GM12874 (cell line): ENCODE measurements around the gene LEMD1.

Source experiments
- CTCF ChIP-seq: IDR thresholded peaks from 2 replicates; pipeline ENCODE4 v1.5.1; 2011; ENCODE audit warnings: low read depth, mild to moderate bottlenecking, control low read depth, low read length, moderate library complexity; ENCODE audit not compliant: insufficient read depth

LEMD1 gene

GRCh38 chr1:205450448-205450847 is 28.6 kb upstream of the LEMD1 start:
- TF ChIP-seq CTCF, result no peak

DNA sequence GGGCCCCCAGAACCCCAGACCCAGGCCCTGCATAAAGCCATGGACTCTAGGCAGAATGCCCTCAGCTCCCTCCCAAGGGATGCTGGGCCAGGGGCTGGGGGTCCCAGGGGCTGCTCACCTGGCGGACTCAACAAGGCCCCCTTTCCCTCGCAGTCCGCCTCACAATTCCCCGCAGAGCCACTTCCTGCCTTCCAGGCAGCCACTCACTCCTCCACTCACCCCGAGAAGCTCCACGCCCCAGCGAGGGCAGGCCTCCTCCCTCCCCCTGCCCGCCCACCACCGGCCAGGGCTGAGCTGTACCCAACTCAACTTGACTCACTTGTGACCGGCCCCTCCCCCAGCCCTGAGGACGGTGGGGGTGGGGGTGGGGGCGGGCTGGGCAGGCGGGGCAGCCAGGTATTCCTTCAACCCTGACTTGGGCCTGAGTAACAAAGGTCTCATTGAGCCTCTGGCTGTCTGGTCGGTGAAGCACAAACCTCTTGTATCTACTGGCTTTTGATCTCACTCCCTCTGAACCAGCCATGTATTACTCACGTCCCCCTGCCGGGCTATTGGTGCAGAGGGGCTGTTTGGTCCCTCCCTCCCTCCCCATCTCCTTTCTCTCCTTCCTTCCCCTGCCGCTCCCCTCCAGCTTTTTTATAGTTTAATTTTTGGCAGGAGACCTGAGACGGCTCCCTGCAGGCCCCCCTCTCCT is 28.0 kb upstream of the LEMD1 start:
- no peak for TF ChIP-seq CTCF

DNA sequence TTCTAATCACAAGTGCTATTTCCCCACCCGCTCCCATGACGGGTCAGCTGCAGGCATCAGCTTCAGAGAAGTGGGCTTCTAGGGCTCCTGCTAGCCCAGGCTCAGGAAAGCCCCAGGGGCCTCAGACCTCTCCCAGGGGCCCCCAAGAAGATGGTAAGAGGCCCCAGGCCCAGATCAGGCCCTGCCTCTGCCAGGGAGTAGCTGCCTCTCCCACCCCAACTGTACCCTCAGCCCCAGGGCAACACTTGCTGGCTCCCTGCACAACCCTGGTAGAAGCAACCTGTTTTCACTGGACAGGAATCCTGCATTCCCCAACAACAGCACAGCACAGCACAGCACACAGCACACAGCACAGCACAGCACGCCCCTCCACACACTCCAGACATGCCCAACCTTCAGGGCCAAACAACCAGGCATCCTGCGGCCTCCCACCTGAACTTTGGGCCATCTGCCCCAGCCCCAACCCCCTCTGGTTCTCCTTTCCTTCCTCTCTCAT is 27.4 kb upstream of the LEMD1 start:
- TF ChIP-seq CTCF, result no peak

GRCh38 chr1:205448540-205449253 is 26.8 kb upstream of the LEMD1 start:
- TF ChIP-seq CTCF, result no peak

DNA sequence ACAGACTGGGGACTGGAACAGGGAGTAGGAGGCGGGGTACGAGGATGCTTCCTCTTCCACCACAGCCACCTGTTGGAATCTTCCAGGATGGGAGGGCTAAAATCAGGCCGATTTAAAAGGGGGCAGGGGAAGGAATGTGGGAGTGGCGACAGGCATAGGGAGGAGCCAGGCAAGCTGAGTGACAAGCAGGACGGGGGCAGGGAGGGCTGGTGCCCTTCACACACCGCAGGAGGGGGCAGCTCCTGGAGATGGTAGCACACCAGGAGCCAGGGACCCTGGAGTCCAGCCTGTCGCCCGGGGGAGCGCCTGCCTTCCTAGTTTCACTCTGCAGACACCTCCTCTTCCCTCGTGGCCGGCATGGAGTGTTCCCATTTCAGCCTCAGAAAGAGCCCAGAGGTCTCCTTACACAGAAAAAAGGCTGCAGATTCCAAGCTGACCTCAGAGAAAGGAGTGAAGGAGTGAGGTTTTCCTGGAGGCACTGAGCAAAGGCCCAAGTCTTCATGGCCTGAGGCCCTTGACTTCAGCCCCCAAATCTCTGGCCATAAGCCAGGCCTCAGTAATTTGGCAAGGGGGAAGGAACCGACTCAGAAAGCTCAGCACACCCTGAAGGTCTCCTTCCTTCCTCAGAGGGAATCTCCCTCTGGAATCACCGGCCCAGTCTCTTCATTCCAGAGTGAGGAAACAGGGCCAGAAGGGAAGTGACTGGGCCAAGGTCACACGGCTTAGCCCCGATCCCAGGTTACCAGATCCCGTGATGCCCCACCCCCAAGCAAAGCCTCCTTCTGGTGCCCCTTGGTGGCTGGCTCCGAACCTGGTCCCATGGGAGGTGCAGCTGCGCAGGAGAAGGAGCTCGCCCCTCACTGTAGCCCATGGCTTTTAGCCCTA is 25.8 kb upstream of the LEMD1 start:
- TF ChIP-seq CTCF, result no peak

GRCh38 chr1:205446828-205447227 is 25.0 kb upstream of the LEMD1 start:
- TF ChIP-seq CTCF, result no peak

- no peak for TF ChIP-seq CTCF
These were observed 23.7 kb upstream of the LEMD1 start for GRCh38 chr1:205445646-205445935.
